Astrocyte (in vitro differentiated cells and primary cell): ENCODE data around the gene ZBTB18.

Experiments used
- EZH2 ChIP-seq: IDR thresholded peaks from 2 replicates; pipeline ENCODE4 v1.6.1; 2012; ENCODE audit warnings: mild to moderate bottlenecking, low read length, inconsistent platforms; ENCODE audit not compliant: insufficient read depth
- TF ChIP-seq, protein P1 (sequence below): IDR thresholded peaks from 2 replicates; pipeline ENCODE4 v1.5.1; 2011; ENCODE audit warnings: low read depth, mild to moderate bottlenecking, inconsistent platforms, low read length, moderate library complexity; ENCODE audit not compliant: insufficient read depth

DNA sequence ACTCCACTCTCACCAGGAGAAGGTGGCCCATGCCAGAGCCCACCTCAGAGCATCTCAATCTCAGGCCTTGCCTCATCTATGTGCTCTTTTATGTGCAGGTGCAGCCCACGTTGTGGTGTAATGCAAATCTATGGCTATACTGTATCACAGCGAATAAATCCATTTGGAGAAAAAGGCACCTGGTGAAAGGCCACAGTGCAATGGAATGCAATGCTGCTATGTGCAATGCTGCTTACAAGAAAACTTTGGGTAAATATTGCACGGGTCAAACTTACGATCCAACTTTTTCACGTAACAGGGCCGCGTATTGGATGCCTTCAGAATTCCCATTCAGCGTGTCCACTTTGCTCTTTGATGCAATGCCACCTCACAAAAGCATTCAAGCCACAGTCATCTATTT is 13.5 kb downstream of the ZBTB18 start:
- TF ChIP-seq, protein P1, sequence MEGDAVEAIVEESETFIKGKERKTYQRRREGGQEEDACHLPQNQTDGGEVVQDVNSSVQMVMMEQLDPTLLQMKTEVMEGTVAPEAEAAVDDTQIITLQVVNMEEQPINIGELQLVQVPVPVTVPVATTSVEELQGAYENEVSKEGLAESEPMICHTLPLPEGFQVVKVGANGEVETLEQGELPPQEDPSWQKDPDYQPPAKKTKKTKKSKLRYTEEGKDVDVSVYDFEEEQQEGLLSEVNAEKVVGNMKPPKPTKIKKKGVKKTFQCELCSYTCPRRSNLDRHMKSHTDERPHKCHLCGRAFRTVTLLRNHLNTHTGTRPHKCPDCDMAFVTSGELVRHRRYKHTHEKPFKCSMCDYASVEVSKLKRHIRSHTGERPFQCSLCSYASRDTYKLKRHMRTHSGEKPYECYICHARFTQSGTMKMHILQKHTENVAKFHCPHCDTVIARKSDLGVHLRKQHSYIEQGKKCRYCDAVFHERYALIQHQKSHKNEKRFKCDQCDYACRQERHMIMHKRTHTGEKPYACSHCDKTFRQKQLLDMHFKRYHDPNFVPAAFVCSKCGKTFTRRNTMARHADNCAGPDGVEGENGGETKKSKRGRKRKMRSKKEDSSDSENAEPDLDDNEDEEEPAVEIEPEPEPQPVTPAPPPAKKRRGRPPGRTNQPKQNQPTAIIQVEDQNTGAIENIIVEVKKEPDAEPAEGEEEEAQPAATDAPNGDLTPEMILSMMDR: no peak
- TF ChIP-seq EZH2: no peak
